GM04503 (cell line): ENCODE results near the gene PRR23E.
A peak's percentile ranks its signal among the peaks of the same experiment; 100 is the strongest.

ENCODE experiments used
- DNase-seq: peaks from one replicate; pipeline ENCODE4 v3.0.0-alpha.2; 2012; ENCODE audit warnings: low read depth

PRR23E gene

DNA sequence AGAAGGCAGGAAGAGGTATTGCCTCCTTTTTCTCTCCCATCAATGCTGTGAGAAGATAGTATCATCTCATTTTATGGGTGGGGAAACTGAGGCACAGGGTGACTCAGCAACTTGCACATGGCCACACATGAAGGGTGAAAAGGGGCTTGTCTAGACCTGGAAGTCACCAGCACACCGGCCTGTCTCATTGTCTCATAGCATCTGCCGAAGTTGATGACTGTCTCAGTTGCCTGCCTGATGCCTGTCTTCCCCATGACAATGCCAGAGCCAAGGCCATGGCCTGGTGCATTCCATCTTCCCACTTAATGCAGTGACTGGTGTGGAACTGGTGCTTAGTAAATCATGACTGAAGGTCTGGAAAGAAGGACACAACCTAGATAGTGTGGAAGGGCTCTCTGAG lies 27.9 kb upstream of the PRR23E start:
- DNase-seq: no peak

DNA sequence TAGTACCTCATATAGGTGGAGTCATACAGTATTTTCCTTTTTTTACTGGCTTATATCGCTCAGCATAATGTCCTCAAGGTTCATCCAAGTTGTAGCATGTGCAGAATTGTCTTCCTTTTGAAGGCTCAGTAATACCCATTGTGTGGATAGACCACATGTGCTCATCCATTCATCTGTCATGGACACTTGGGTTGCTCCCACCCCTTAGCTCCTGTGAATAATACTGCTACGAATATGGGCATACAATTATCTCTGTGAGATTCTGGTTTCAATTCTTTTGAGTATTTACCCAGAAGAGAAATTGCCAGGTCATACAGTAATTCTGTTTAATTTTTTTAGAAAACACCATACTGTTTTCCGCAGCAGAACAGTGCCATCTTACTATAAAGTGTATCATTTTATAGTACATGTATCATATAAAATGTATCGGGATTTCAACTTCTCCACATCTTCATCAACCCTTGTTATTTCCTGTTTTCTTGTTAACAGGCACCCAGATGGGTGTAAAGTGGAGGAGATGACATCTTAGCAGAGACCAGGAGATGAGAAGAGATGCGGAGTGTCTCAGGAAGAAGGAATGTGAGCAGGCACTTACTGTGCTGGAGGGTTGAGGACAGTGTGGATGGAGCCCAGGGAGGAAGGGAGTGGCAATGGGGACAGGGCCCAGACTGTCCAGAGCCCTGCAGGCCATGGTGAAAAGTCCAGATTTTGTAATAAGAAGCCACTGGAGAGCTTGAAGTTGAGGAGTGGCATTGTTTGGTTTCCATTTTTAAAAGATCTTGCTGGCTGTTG lies 27.0 kb upstream of the PRR23E start:
- DNase-seq: no peak

DNA sequence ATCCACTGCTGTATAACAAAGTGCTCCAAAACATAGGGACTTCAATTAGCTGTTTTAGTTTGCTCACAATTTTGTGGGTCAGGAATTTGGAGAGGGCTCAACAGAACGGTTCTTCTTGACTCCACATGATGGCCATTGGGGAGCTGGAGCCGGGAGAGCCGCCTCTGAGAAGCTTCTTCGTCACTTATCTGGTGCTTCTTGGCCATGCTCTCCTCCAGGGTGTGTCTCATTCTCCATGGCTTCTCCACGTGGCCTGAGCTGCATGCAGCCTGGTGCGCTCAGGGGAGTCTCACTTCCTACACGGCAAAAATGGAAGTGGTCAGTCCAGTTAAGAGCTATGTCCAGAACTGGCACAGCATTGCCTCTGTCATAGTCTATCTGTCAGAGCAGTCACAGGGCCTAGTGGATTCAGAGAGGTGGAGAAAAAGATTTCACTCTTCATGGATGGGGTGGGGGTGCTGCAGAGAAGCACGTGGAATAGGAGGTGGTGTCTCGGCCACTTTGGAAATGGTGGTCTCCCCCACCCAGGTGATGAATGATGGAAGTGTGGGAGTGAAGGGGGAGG lies 26.3 kb upstream of the PRR23E start:
- no peak for DNase-seq

DNA sequence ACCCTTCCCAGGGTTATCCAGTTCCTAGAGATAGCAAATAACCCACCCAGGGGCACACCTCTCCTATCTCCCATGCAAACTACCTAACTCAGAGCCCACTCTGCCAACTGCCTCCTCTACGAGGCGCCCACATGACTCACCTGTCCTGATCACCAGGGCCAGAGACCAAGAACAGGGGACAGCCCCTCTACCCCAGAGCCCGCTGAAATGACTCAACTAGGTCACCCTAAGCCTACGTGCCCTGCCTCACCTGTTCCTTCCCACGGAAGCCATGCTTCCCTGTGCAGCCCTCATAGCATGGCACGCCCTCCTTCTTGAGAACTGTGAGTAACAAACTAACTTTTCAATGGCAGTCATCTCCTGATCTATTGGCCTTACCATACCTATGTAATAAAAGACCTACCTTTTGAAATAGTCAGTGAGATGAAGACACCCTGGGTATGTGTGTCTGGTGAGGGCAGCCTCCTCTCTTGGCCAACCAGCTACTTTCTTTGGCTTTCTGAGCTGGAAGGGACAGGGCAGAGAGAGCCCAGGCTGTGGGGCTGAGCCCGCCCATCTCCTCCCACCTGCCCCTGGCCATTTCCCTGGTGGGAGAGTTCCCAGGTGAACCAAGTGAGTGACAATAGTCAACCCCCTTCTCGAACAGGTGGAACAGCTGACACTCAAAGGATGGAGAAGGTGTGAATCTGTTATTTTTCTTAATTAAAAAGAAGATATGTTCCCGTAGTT lies 25.5 kb upstream of the PRR23E start:
- DNase-seq: no peak

DNA sequence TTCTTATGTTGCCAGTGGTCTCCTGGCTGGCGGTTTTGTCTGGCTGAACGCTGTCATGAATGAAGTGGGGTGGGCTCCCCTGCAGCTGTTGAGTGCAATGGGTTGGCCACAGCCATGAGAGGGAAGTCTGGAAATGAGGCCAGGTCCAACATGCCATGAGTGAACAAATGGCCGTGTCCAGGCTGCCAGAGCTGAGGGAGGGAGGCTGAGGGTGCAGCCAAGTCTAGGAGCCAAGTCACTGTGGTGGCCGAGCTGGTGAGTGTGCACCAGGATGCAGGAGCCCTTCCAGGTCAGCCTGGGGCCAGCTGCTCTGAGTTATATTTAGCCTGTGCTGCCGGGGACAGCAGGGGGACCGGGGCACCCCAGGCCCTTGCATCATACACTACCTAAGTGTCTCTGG lies 24.7 kb upstream of the PRR23E start:
- DNase-seq: no peak

DNA sequence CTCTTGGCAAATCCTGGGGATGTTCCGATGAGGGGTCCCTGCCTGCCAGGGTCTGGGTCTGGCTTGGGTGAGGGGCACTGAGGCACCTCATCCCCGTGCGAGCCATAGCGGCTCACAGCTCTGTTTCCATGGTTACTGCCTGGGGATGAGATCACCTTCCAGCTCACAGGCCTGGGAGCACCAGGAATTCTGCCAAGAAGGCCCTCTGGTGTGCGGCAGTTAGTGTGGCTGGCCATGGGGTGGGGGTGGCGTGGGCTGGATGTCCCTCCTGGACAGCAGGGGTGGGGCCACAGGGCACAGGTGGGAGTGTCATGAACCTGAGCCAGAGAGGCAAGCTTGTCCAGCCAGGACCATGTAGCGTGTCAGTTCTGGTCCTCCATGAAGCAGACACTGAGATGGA lies 22.1 kb upstream of the PRR23E start:
- DNase-seq: peak; percentile 30

DNA sequence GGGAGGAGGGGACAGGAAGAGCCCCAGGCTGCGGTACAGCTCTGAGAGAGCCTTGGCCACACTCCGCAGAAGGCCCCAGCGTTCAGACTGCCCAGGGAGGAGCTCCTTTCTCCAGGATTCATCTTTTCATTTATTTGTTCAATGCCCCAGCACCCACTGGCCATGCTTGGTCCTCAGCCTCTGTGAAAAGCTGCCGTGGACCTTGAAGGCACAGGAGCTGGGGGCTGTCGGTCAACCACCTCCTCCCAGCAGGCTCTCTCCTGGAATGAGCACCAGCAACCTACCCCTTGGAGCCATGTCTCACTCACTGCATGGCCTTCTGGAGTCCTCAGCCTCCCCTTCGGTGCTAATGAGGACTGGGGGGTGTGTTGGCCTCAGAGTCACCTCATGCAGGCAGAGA lies 21.6 kb upstream of the PRR23E start:
- DNase-seq: no peak

DNA sequence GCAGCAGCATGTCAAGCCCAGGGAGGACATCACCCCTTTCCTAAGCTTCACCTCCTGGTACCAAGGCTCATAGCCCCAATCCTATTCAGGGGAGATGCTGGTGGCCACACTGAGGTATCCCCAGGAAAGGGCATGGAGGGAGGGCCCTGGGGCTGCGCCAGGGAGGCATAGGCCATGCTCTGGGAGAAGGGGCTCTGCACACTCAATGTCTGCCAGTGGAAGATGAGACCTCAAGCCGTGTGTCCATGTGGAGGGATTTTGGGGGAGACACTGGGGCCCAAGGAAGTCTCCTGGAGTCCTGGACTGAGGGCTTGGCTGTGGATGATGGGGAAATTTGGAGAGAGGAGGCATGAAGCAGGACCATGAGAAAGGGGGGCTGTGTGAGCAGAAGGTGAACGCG lies 21.2 kb upstream of the PRR23E start:
- DNase-seq: no peak

DNA sequence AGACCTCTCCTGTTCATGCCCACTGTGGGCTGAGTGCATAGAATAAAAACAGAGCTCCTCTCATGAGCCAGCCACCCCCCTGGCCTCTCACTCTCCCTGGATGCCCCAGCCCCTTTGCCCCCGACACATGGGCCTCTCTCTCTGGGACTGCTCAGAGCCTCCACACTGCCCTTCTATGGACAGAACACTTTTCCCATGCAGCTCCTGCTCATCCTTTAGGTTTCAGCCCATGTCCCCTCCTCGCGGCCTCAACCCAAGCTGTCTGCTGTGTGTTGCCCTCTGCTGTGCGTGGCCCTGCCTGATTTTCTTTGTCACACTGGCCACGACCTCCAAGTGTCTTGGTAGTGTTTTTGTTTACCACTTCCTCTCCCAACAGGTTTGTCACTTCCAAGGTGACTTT lies 20.7 kb upstream of the PRR23E start:
- DNase-seq: no peak

DNA sequence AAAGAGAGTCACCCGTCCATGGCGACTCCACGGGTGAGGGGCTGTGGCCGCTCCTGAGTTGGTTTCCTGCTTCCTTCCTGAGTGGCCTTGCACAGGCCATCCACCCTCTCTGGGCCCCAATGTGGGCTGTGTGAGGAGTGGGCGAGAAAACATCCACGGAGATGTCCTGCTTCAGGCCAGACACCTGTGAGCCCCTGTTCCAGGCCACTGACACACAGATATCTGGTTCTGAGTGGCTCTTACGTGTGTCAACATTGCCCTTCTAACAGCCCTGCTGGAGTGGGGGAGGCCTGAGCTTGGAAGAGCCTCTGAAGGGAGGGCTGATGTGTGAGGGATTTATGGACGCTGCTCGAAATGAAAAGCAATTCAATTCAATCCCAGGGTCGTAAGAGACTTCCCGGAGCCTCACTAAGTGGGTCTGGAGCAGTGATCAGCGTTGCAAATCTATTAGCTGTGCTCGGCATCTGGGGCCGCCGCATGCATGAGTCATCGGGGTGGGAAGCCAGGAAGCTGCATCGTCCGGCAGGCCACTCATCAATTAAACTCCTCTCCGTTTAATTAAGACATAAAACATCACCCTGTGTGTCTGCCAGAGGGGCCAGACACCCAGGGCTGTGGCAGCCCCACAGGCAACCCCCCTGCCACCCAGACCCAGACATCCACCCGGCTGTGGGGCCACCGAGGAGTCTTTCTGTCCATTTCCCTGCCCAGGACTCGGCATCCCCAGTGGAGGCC lies 20.0 kb upstream of the PRR23E start:
- DNase-seq: peak; percentile 29

DNA sequence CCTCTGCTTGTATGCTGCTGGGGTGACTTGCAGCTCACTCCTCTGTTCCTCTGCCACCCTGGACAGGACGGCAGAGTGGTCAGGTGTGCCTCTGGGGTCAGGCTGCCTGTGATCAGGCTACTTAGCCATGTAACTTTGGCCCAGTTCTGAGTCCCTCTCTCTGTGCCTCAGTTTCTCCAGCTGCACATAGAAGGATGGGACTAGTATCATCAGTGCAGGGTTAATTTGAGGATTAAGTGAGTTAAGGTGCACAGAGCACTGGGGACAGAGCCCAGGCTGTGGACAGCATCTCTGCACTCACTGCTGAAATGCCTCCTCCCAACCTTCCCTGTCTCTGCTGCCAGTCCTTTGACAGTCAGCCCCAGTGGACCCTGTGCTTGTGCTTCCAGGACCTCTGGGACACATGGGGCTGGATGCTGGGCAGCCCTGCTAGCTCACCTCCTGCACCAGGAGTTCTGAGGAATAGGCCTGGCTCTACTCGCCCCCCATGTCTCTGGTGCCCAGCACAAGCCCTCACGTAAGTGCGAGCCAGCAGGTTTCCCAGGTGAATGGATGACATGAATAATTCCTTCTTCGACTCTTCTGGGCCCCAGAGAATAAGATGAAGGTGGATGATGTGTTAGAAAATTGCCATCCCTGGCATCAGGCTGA lies 19.3 kb upstream of the PRR23E start:
- DNase-seq: no peak

DNA sequence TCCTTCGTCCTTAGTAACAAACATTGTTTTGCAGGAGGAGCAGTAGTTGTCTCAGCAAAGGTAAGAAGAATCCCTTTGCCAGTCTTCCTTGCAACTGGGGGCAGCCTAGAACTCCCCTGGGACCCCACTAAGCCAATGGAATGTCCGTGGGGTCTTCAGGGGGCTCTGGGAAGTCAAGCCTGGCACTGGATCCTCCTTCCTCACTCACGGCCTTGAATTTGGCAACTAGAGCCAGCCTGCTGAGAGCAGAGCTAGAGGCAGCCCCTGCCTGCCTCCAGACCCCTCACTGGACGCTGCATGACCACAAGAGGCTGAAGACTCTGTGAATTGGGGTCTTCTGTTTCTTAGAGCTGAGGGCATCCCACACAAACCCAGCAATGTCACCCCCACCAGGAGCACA lies 18.6 kb upstream of the PRR23E start:
- DNase-seq: no peak

DNA sequence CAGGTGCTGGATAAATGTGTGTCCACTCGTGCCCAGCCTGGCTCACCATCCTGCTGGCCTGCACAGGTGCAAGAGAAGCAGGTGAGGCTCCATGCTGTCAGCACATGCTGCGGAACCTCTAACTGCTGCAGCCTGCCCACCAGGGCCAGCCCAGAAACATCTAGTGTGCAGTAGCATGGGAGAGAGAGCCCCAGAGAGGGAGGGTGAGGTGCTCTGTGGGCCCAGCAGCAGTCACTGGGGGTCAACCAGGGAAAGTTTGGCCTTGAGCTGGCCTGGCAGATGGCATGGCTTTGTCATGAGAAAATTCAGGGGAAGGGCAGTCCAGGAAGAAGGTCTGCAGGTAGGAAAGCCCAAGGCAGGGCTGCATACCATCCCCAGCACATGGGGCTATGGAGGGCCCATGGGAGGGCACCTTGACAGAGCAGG lies 18.2 kb upstream of the PRR23E start:
- no peak for DNase-seq

DNA sequence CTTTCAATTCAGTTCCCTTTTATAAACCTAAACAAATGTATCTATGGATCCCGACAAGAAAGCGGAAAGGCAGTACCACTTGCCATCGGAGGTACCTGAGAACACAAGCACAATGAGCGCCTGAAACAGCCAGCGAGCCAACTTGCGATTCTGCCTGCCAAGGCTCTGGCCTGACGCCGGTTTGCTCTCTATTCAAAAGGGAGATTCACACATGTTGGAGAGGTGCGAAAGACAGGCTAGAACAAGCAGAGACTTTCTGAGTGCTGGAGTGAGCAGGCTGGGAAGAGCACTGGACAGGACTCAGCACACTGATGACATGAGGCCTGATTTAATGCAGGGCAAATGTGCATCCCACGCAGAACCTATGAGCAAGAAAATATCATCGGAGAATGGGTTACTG lies 17.7 kb upstream of the PRR23E start:
- no peak for DNase-seq

DNA sequence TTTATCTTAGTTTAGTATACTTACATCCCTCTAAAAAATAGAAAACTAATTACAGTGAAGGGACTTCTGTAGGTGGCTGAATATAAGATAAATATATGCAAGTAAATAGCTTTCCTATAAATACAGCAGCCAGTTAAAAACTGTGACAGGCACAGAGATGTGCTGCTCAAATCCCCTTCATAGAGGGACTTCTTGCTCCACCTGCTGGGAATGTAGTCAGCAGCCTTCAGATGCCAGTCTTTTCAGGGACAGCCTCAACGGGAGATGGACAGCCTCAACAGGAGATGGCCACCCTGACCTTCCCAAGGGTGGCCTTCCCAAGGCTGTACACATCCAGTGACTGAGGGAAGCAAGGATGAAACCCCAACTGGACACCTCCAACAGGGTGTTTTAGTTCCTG lies 15.7 kb upstream of the PRR23E start:
- no peak for DNase-seq

DNA sequence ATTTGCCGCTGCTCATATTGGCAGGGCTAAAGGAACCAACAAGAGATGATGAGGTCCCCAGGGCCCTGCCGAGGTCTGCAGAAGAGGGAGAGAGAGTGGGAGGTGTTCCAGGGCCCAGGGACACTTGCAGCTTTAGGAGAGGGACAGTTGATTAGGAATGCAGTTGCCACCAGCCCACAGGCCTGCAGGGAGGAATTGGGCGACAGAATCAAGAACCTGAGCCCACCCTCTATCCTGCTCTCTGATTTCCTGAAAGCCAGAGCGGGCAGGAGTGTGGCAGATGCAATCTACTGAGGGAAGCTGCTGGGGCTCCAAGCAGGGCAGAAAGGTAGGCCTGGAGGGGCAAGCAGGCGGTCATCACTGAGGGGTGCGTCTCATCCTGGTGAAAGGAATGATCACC lies 12.1 kb upstream of the PRR23E start:
- DNase-seq: no peak

DNA sequence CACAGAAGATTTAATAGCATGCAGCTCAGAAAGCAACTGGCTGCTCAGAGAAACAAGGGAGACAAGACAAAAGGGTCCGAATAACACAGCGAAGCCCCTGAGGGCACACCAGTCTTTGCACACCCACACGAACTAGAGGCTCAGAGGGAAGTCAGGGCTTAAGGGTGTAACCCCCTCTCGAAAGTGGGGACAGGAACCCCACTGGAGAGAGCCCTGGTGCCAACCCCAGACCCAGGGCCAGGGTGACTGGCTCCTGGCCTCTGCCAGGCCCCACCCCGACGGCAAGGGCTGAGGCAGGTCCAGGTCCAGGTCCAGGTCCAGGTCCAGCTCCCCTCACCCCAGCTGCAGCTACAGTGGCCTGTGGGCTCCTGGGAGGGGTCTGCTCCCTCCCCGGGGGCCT lies 10.5 kb upstream of the PRR23E start:
- DNase-seq: no peak

DNA sequence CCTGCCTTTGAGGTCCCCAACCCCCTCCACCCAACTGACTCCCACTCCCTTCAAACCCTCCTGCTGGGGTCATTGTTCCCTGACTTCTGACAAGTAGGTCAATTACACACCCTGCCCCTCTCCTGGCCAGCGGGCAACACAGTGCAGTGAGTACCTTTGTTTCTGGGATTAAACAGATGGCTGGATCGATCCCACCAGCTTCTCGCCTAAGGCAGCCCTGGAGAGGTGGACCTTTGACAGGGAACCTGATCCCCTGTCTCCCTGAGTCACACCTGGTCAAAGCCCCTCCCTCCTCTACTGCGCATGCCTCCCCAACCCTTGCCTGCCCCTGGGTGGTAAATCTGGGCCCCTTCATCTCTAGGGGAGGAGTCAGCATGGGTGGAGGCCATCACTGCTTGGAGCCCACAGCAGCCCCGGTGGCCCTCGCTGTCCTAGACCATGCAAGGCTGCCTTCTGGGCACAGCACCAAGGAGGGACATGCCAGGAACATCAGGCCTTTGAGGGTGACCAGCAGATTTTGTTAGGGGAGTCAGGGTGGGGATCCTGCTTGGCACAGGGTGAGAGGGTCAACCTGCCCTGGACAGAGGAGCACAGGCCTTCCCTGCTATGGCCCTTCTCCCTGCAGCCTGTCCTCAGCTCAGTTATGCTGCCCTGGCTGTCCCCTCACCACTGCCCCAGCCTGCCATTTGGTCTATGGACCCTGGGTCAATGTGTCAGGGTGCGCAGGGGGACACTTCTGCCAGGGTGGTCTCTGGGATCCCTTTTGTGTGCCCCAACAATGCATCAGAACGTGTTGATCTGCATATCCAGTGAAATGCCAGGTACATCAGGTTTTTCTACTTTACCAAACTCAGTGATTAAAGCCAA lies 9.8 kb upstream of the PRR23E start:
- DNase-seq: no peak

DNA sequence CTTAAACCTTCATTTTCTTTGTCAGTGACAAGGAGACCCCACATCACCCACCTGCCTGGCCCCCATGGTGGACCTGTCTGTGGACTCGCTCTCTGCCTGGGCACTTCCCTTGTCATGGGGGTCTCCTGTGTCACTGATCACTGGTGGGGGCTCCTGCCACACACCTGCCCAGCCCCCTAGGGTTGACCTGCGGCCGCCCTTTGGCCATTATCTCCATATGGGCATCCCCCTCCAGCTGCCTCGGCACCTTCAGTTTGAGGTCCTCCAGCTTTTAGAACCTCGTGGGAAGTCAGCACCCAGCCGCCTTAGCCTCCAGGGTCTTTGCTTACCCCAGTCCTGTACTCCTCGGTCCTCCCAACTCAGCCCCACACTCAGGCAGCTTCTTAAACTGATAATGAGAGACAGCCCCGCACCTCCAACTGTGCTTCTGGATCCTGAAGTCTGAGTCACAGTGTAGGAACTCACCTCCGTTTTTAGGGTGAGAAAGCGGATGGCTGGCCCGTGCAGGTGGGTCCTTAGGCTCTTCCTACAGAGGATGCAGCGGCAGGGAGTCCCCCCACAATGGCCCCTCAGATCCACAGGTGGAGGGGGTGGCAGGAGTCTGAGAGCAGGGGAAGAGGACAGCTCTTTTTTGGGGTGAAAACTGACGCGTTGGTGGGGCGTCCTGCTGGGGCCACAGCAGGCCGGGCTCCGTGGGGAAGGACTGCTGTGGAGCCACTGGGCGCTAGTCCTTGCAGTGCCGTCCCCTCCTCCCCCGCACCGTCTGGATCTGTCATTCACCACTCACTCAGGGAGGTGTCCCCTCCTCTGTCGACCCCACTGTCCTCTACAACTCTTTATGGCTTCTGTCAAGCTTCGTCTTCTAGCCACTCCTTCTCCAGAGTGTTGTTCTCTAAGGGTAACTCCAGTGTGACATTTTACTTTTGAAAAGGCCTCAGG lies 8.7 kb upstream of the PRR23E start:
- no peak for DNase-seq

DNA sequence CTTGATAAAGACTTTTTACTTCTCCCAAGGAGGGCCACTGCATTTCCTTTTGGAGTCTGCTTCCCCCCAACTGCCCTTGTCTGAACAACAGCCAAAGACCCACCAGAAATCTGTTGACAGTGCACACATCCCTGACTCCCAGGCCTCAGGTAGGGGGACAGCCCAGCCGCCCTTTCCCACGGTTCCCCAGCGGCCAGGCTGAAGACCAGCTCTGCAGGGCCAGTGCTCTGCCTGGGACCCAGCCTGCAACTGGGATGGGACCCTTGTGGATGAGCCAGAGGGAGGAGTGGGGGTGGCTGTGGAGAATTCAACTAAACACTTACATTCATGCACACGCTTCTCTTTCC lies 8.1 kb upstream of the PRR23E start:
- no peak for DNase-seq
